GM21423 (cell line): ENCODE results near the gene TMPRSS11F.

Experiments used
- ATAC-seq: cut with Tn5 transposase; IDR thresholded peaks from one replicate; pipeline ENCODE4 v1.9.1; 2021; ENCODE audit warnings: mild to moderate bottlenecking, moderate library complexity; ENCODE audit not compliant: unreplicated experiment

TMPRSS11F gene

GRCh38 chr4:68077737-68078136 is 51.9 kb downstream of the TMPRSS11F start:
- ATAC-seq, result no peak

GRCh38 chr4:68077301-68077700 is 52.4 kb downstream of the TMPRSS11F start:
- ATAC-seq, result no peak

- ATAC-seq, result no peak
Observed at GRCh38 chr4:68076194-68076593, 53.5 kb downstream of the TMPRSS11F start.

GRCh38 chr4:68074397-68074796 is 55.3 kb downstream of the TMPRSS11F start:
- no peak for ATAC-seq

- ATAC-seq, result no peak
Observed at GRCh38 chr4:68070302-68070701, 59.4 kb downstream of the TMPRSS11F start.

- no peak for ATAC-seq
Observed at GRCh38 chr4:68062501-68062900, 67.2 kb downstream of the TMPRSS11F start.

- ATAC-seq, result no peak
Observed at GRCh38 chr4:68038272-68038671, 91.4 kb downstream of the TMPRSS11F start.

GRCh38 chr4:68021185-68021584 is 108.5 kb downstream of the TMPRSS11F start:
- no peak for ATAC-seq

GRCh38 chr4:68011684-68012083 is 118.0 kb downstream of the TMPRSS11F start:
- no peak for ATAC-seq
